Body of pancreas (tissue), 4 donors: Measurements from ENCODE around the gene EML3. TPM values are rescaled to one million over a fixed set of nuclear protein-coding genes. Genes with fewer than 3 reads are reported as not detected.
A peak's percentile ranks its signal among the peaks of the same experiment; 100 is the strongest.
"Not testable (repeated sequence)": the region's sequence is repeated elsewhere in the genome, so short reads cannot be mapped to it uniquely, and the experiment has no call there.

Source experiments
- ATAC-seq: fragments of 150-250 bp; one replicate; pipeline ENCODE4 v1.9.1; 2016
- DNase-seq, 4 donors: peaks; one replicate each; pipeline ENCODE4 v3.0.0-alpha.2; 2019
- H3K27ac ChIP-seq, 4 donors: fragments of 200-600 bp; sonication (generic); 1 replicate in 3 of 4; 2 replicates in 1 of 4; pipeline versions ENCODE4 v1.5.1 to v1.6.1; 2016 to 2019; ENCODE audit warnings: mild to moderate bottlenecking in 1 of 4, mixed read lengths in 1 of 4, moderate library complexity in 1 of 4
- H3K27me3 ChIP-seq, 2 donors: fragments of 200-600 bp; sonication (generic); one replicate each; pipeline ENCODE4 v1.6.0; 2016; ENCODE audit warnings: mild to moderate bottlenecking in 1 of 2
- H3K36me3 ChIP-seq, 2 donors: fragments of 200-600 bp; sonication (generic); replicated peaks in 1 of 2; 2 replicates each; pipeline ENCODE4 v1.5.1; 2016; ENCODE audit warnings: low read depth in 2 of 2; ENCODE audit not compliant: insufficient read depth in 1 of 2
- H3K4me1 ChIP-seq: fragments of 200-600 bp; sonication (generic); one replicate; pipeline ENCODE4 v1.6.0; 2016
- H3K4me3 ChIP-seq, 2 donors: fragments of 200-600 bp; sonication (generic); 1 replicate in 1 of 2; 2 replicates in 1 of 2; pipeline ENCODE4 v1.5.1; 2016 to 2019
- H3K9me3 ChIP-seq, 3 donors: fragments of 200-600 bp; sonication (generic); 1 replicate in 2 of 3; 2 replicates in 1 of 3; pipeline ENCODE4 v1.5.1; 2016
- CTCF ChIP-seq, 7 experiments: fragments of 450-650 bp in 4 of 7; fragments of 200-600 bp in 3 of 7; sonication (generic) in 3 of 7; IDR thresholded peaks; one replicate each; pipeline ENCODE4 v1.5.1; 2016 to 2019; ENCODE audit warnings: antibody characterized with exemption in 7 of 7
- POLR2A ChIP-seq, 3 donors: fragments of 450-650 bp; IDR thresholded peaks; one replicate each; pipeline ENCODE4 v1.6.1; 2016; ENCODE audit warnings: antibody characterized with exemption in 3 of 3, mild to moderate bottlenecking in 2 of 3
- WGBS, 2 donors: methylation state at CpG; one replicate each; pipeline ENCODE4 v1.1.5; 2017; 5-methylcytosine and 5-hydroxymethylcytosine counted together
- intact Hi-C: fragments of 100-400 bp; cut with DNase I; formaldehyde crosslinking; loops from one replicate; pipeline ENCODE4 v1.15.1; 2023
- total RNA-seq, 2 donors: library from RNA; depleted of rRNA; stranded (reverse); fragments of >200 nt; gene quantifications; one replicate each; pipeline ENCODE4 v1.1.0, GENCODE V29; 2016

EML3 gene
- 10 to 100 TPM; 31.4 to 69.9 TPM for total RNA-seq

GRCh38 chr11:62612366-62613290 lies at the start of gene EML3, which contains the start of gene ROM1:
TSS of gene EML3 (minus strand) at chr11:62612775. CDS start at chr11:62612457, 318 bp downstream.
TSS of gene ROM1 (plus strand) at chr11:62613257. CDS start at chr11:62613282, 25 bp downstream.
- peak; percentile 79 for ATAC-seq

GRCh38 chr11:62656796-62657429 lies 44.3 kb upstream of the EML3 start:
- H3K36me3 ChIP-seq: no peaks in the 10 kb centered on the region
- no peak overlapping the region for H3K27ac ChIP-seq
- intact Hi-C loops: no loop called here
- H3K27me3 ChIP-seq: no peaks in the 10 kb centered on the region
- DNase-seq: no peak
- H3K4me3 ChIP-seq: no peak overlapping the region
- no peak for TF ChIP-seq POLR2A (IDR thresholded peaks at IDR 0.05)
- TF ChIP-seq CTCF (IDR thresholded peaks at IDR 0.05): no peak
- WGBS, 2 donors: 47 to 67% methylated on average over 5 of the region's 5 CpGs
- no peak for ATAC-seq
- H3K9me3 ChIP-seq: no peaks in the 10 kb centered on the region
- H3K4me1 ChIP-seq: peaks cover 7% of the 10 kb centered on the region

More at GRCh38 chr11:62612366-62613290, at the start of gene EML3, which contains the start of gene ROM1:
- Histone ChIP-seq H3K27me3 (no peaks in the 10 kb centered on the region), H3K4me3 (peak within 1 kb of the TSS; percentile 54 to 64), H3K4me1 (peaks cover 22% of the 10 kb centered on the region), H3K9me3 (no peaks in the 10 kb centered on the region), H3K27ac (peak within 1 kb of the TSS; percentile 82 to 96 (median 88)), H3K36me3 (peaks cover 0 to 3% of the 10 kb centered on the region in 2 donors)
- 4 to 10% methylated on average over 2 to 57 of the region's 91 CpGs for WGBS, 2 donors
- peak; percentile 67 to 97 (median 95) for TF ChIP-seq CTCF (IDR thresholded peaks at IDR 0.05)
- peak in 2 of 3 donors; percentile 8 to 28 for TF ChIP-seq POLR2A (IDR thresholded peaks at IDR 0.05)
- DNase-seq: peak; percentile 83 to 89 (median 85)
- intact Hi-C loops: no loop called here

GRCh38 chr11:62654297-62654696 lies 41.7 kb upstream of the EML3 start:
- Histone ChIP-seq H3K27me3 (no peaks in the 10 kb centered on the region), H3K36me3 (peaks cover 0 to under 1% of the 10 kb centered on the region in 2 donors), H3K9me3 (no peaks in the 10 kb centered on the region), H3K4me3 (no peak overlapping the region), H3K27ac (no peak overlapping the region), H3K4me1 (peaks cover 14% of the 10 kb centered on the region)
- no peak for TF ChIP-seq CTCF (IDR thresholded peaks at IDR 0.05)
- WGBS, 2 donors: 84 to 85% methylated on average over 11 of the region's 11 CpGs
- ATAC-seq (no peak), DNase-seq (no peak)
- intact Hi-C loops: no loop called here

- peaks cover 0 to 7% of the 10 kb centered on the region in 2 donors for H3K36me3 ChIP-seq
- no peak for ATAC-seq
- peaks cover 25% of the 10 kb centered on the region for H3K4me1 ChIP-seq
- no peak for DNase-seq
- no peaks in the 10 kb centered on the region for H3K27me3 ChIP-seq
- 26 to 40% methylated on average over 13 to 16 of the region's 16 CpGs for WGBS, 2 donors
- no peak for TF ChIP-seq CTCF (IDR thresholded peaks at IDR 0.05)
- H3K27ac ChIP-seq: peak overlapping the region; percentile 71 to 93 (median 86)
- H3K9me3 ChIP-seq: no peaks in the 10 kb centered on the region
- H3K4me3 ChIP-seq: peak overlapping the region; percentile 70 to 73
- intact Hi-C loops: no loop called here
Measured at GRCh38 chr11:62652161-62653006, 39.8 kb upstream of the EML3 start.

- 89 to 90% methylated on average over 12 of the region's 12 CpGs for WGBS, 2 donors
- H3K9me3 ChIP-seq, ATAC-seq, H3K27me3 ChIP-seq, H3K4me3 ChIP-seq, intact Hi-C loops, H3K27ac ChIP-seq, H3K36me3 ChIP-seq, DNase-seq: not testable (repeated sequence)
- peaks cover 38% of the 10 kb centered on the region for H3K4me1 ChIP-seq
Measured at GRCh38 chr11:62650283-62650682, 37.7 kb upstream of the EML3 start.
